Type B pancreatic cell (in vitro differentiated cells): ENCODE results near the gene TMEM235. TPM values are rescaled to one million over a fixed set of nuclear protein-coding genes. Genes with fewer than 3 reads are reported as not detected.

Experiments
- DNase-seq: peaks from one replicate; pipeline ENCODE4 v3.0.0; 2021; ENCODE audit warnings: mixed read lengths; ENCODE audit not compliant: unreplicated experiment; ENCODE audit errors: extremely low spot score
- H3K27ac Mint-ChIP-seq: 2 replicates; pipeline ENCODE4 v1.8.0; 2021; ENCODE audit warnings: mild to moderate bottlenecking, mixed read lengths
- H3K27me3 Mint-ChIP-seq: 2 replicates; pipeline ENCODE4 v1.8.0; 2021; ENCODE audit warnings: mixed read lengths
- H3K36me3 Mint-ChIP-seq: 2 replicates; pipeline ENCODE4 v1.8.0; 2021; ENCODE audit warnings: mixed read lengths
- H3K4me1 Mint-ChIP-seq: one replicate; pipeline ENCODE4 v1.8.0; 2021; ENCODE audit warnings: mixed read lengths; ENCODE audit not compliant: unreplicated experiment
- H3K4me3 Mint-ChIP-seq: 2 replicates; pipeline ENCODE4 v1.8.0; 2021; ENCODE audit warnings: mild to moderate bottlenecking, mixed read lengths
- H3K9me3 Mint-ChIP-seq: 2 replicates; pipeline ENCODE4 v1.8.0; 2021; ENCODE audit warnings: mixed read lengths
- CTCF ChIP-seq: fragments of 200-600 bp; sonication (generic); conservative IDR thresholded peaks from 2 replicates; pipeline ENCODE4 v1.5.0; 2021; ENCODE audit warnings: antibody characterized with exemption, mild to moderate bottlenecking
- total RNA-seq: library from RNA; stranded (reverse); gene quantifications from 2 replicates; pipeline ENCODE4 v1.2.1, GENCODE V29; 2021; ENCODE audit warnings: low replicate concordance

TMEM235 gene
- total RNA-seq, 1 donor from 2014 or later = 0.43 TPM

- Mint-ChIP-seq H3K9me3 (no peaks in the 10 kb centered on the region), H3K36me3 (no peaks in the 10 kb centered on the region), H3K27me3 (no peaks in the 10 kb centered on the region), H3K4me3 (no peak overlapping the region), H3K4me1 (peaks cover 16% of the 10 kb centered on the region), H3K27ac (no peak overlapping the region)
- DNase-seq = no peak
- TF ChIP-seq CTCF = no peak
Observed at GRCh38 chr17:78265121-78265520, 33.7 kb downstream of the TMEM235 start.

DNA sequence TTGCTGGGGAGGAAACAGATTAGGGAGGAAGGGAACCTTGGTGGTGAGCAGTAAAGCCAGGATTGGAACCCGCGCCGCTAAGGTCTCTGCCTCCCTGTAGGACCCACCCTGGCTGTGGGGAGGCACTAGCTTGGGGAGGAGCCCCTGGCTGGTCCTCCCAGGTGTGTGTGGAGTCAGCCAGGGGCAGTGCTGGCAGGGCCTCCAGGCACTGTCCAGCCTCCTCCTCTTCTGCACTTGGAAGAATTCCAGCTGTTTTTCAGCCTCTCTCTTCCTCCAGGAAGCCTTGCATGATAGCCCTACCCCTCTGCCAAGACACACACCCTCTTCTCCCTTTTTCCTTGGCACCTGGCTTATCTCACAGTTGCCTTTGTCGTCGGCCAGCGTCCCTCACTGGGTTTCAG lies 34.8 kb downstream of the TMEM235 start:
- H3K36me3 Mint-ChIP-seq = no peaks in the 10 kb centered on the region
- peak overlapping the region; percentile 53 for H3K27ac Mint-ChIP-seq
- H3K27me3 Mint-ChIP-seq = no peaks in the 10 kb centered on the region
- no peak for DNase-seq
- H3K4me1 Mint-ChIP-seq = peaks cover 24% of the 10 kb centered on the region
- TF ChIP-seq CTCF = no peak
- H3K9me3 Mint-ChIP-seq = no peaks in the 10 kb centered on the region
- H3K4me3 Mint-ChIP-seq = no peak overlapping the region

GRCh38 chr17:78266771-78267170 lies 35.3 kb downstream of the TMEM235 start:
- H3K9me3 Mint-ChIP-seq = no peaks in the 10 kb centered on the region
- H3K36me3 Mint-ChIP-seq = no peaks in the 10 kb centered on the region
- peaks cover 25% of the 10 kb centered on the region for H3K4me1 Mint-ChIP-seq
- H3K27me3 Mint-ChIP-seq = no peaks in the 10 kb centered on the region
- H3K27ac Mint-ChIP-seq = peak overlapping the region; percentile 53
- TF ChIP-seq CTCF = no peak
- H3K4me3 Mint-ChIP-seq = no peak overlapping the region
- no peak for DNase-seq

DNA sequence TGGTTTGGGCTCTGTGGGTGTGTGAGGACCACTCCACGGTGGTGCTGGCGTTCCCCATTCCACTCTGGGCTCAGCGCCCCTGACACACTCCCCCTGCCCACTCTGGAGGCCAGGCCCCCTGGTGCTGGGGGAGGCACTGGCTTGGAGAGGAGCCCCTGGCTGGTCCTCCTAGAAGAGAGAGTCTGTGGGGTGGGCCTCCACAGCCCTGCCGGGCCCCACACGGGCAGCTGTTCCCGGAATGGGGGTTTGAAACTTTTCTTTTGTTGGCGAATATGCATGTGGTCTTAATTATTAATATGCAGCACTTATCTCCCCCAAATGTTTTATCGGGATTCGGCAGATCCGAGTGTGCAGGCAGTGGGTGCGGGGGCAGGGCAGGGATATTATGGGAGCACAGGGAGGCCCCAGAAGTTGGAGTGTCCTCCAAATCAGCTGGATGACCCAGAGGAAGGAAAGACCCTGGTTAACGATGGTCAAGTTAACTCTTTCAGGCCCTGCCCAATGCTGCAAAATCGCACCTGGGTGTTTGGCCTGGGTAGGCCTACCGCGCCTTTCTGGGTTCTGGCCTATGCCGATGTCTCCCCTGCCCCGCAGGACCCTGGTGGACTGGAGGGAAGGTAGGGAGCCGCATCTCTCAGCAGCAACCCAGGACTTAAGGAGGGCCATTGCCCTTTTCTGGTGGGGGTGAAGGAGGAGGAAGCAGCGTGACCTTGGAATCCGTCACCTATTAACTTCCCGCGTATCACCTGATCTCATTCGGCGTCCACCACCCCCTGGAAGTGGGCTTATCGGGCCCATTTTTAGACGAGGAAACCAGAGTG lies 36.0 kb downstream of the TMEM235 start:
- H3K9me3 Mint-ChIP-seq = no peaks in the 10 kb centered on the region
- H3K4me1 Mint-ChIP-seq = peaks cover 31% of the 10 kb centered on the region
- DNase-seq = no peak

DNA sequence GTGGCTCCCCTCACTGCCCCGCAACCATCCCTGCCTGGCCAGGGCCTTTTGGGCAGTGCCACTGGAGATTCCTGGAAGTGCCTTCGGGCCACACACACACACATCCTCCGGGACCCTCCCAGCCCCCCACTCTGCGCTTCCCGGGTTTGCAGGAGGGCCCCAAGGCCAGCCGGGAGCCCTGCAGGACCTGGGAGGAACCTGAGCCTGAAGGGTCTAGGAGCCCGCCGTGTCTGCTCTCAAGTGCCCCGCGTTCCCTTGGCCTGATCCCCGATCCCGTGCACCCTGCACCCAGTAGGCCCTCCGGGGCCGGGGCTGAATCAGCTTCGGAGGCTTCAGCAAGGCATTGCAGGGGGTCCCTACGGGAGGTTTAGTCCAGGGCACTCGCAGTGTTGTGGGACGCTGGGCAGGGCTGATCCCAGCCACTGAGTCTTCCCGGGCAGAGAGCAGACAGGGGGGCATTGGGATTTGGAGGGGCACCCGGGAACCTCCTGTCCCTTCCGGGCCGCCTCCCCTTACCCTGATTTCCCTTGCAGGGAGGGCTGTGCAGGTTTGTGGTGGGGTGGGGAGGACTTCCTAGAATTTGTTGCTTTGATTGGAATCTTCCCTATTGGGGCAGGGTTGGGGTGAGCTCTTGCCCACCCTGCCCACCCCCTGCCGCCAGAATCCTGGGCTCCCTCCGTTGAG lies 36.9 kb downstream of the TMEM235 start:
- H3K4me1 Mint-ChIP-seq = peaks cover 31% of the 10 kb centered on the region

More for the DNA sequence above, 36.0 kb downstream of the TMEM235 start:
- Mint-ChIP-seq H3K27ac (peak overlapping the region; percentile 56), H3K36me3 (no peaks in the 10 kb centered on the region), H3K27me3 (no peaks in the 10 kb centered on the region), H3K4me3 (peak overlapping the region; percentile 41)
- no peak for TF ChIP-seq CTCF

More for the DNA sequence above, 36.9 kb downstream of the TMEM235 start:
- DNase-seq = peak; percentile 70
- Mint-ChIP-seq H3K27ac (peak overlapping the region; percentile 59), H3K27me3 (no peaks in the 10 kb centered on the region), H3K36me3 (no peaks in the 10 kb centered on the region), H3K9me3 (no peaks in the 10 kb centered on the region), H3K4me3 (peak overlapping the region; percentile 69)
- TF ChIP-seq CTCF = no peak
